Measurements from ENCODE around the gene UACA. TPM values are rescaled to one million over a fixed set of nuclear protein-coding genes. Genes with fewer than 3 reads are reported as not detected.

Gene UACA
- total and polyA plus RNA-seq, 4 experiments from 2014 or later, result 0.15 to 0.40 (median 0.28) TPM; not detected in 1

GRCh38 chr15:70783041-70783440 is 19.7 kb upstream of the UACA start:
- H3K27me3 ChIP-seq (ENCODE audit: insufficient read depth, low read length), result no peaks in the 10 kb centered on the region
- H3K36me3 ChIP-seq (ENCODE audit: insufficient read depth, low read length), result no peaks in the 10 kb centered on the region
- CTCF ChIA-PET (ENCODE audit: partially characterized antibody), result no interaction called here
- no peaks in the 10 kb centered on the region for H3K4me1 ChIP-seq (ENCODE audit: insufficient read depth, low read length)
- no peaks in the 10 kb centered on the region for H3K9me3 ChIP-seq (ENCODE audit: control insufficient read depth in 1 of 2, low read length in 2 of 2)
- Mint-ChIP-seq H3K27me3 (peaks cover 11% of the 10 kb centered on the region in 2 donors), H3K9me3 (no peaks in the 10 kb centered on the region), H3K27ac (no peak overlapping the region), H3K4me3 (no peak overlapping the region), H3K4me1 (peaks cover 0 to 5% (median 3%) of the 10 kb centered on the region in 4 donors), H3K36me3 (no peaks in the 10 kb centered on the region)
- H3K4me3 ChIP-seq (ENCODE audit: low read length in 2 of 2), result no peak overlapping the region
- no peak overlapping the region for H3K27ac ChIP-seq (ENCODE audit: low read depth, low read length)
- no peak for DNase-seq
- intact Hi-C loops (cut with micrococcal nuclease), result no loop called here
- POLR2A ChIA-PET (ENCODE audit: partially characterized antibody), result no interaction called here

DNA sequence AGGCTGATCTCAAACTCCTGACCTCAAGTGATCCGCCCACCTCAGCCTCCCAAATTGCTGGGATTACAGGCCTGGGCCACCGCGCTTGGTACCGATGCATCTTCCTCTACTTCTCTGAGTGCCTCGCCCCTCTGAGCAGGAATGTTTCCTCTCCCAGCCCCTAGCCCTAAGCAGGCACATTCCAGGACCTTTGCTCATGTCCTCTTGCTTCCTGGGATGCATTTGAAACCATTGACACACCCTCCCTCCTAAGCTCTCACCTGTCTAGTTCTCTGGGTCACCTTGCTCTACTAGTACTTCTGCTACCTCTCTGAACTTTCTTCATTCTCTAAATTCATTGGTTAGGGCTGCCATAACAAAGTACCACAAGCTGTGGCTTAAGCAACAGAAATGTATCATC is 17.9 kb upstream of the UACA start:
- intact Hi-C loops (cut with micrococcal nuclease), result no loop called here
- H3K9me3 ChIP-seq (ENCODE audit: control insufficient read depth in 1 of 2, low read length in 2 of 2), result no peaks in the 10 kb centered on the region
- no peak overlapping the region for H3K4me3 ChIP-seq (ENCODE audit: low read length in 2 of 2)
- no peak overlapping the region for H3K27ac ChIP-seq (ENCODE audit: low read depth, low read length)
- Mint-ChIP-seq H3K27ac (no peak overlapping the region), H3K9me3 (no peaks in the 10 kb centered on the region), H3K36me3 (no peaks in the 10 kb centered on the region), H3K4me3 (no peak overlapping the region), H3K4me1 (peaks cover 0 to 5% (median 3%) of the 10 kb centered on the region in 4 donors), H3K27me3 (peaks cover 18 to 20% of the 10 kb centered on the region in 2 donors)
- no peak for DNase-seq
- CTCF ChIA-PET (ENCODE audit: partially characterized antibody), result no interaction called here
- no peaks in the 10 kb centered on the region for H3K27me3 ChIP-seq (ENCODE audit: insufficient read depth, low read length)
- H3K36me3 ChIP-seq (ENCODE audit: insufficient read depth, low read length), result no peaks in the 10 kb centered on the region
- no peaks in the 10 kb centered on the region for H3K4me1 ChIP-seq (ENCODE audit: insufficient read depth, low read length)
- POLR2A ChIA-PET (ENCODE audit: partially characterized antibody), result no interaction called here

DNA sequence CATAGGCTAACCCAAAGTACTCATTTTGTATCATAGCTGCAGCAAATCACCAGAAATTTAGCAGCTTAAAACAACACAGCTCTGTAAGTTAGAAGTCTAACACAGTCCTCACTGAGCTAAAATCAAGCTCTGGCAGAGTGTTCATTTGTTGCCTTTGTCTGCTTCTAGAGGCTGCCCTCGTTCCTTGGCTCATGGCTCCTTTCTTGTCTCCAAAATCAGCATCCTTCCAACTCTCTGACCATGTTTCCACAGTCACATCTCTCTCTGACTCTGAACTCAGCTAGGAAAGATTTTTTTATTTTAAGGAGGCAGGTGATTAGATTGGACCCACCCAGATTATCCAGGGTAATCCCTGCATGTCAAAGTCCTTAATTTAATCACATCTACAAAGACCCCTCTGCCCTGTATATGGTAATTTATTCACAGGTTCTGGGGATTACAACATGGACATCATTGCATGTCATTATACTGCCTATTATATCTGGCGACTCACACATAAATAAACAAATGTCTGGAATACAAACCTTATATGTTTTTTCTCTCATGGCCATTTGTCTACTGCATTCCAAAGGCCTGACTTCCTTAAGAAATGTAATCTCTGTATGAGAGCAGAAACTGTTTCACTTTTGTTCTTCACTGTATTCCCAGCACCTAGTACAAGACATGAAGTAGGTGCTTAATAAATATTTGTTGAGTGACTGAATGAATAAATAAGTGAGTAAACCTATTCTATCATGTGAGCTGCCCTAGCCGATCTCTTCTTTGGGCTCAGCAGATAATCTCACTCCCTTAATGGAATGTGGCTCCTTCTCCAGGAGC is 15.1 kb upstream of the UACA start:
- no peaks in the 10 kb centered on the region for H3K4me1 Mint-ChIP-seq
- Histone ChIP-seq H3K4me1 (ENCODE audit: insufficient read depth, low read length) (no peaks in the 10 kb centered on the region), H3K27me3 (ENCODE audit: insufficient read depth, low read length) (no peaks in the 10 kb centered on the region), H3K9me3 (ENCODE audit: control insufficient read depth in 1 of 2, low read length in 2 of 2) (no peaks in the 10 kb centered on the region), H3K4me3 (ENCODE audit: low read length in 2 of 2) (no peak overlapping the region), H3K36me3 (ENCODE audit: insufficient read depth, low read length) (no peaks in the 10 kb centered on the region), H3K27ac (ENCODE audit: low read depth, low read length) (no peak overlapping the region)
- no peaks in the 10 kb centered on the region for H3K9me3 Mint-ChIP-seq
- no peak for DNase-seq
- no peaks in the 10 kb centered on the region for H3K36me3 Mint-ChIP-seq
- H3K27me3 Mint-ChIP-seq, result peaks cover 16 to 18% of the 10 kb centered on the region in 2 donors
- intact Hi-C loops (cut with micrococcal nuclease), result no loop called here
- H3K27ac Mint-ChIP-seq, result no peak overlapping the region
- no peak overlapping the region for H3K4me3 Mint-ChIP-seq
- ChIA-PET CTCF (ENCODE audit: partially characterized antibody) (no interaction called here), POLR2A (ENCODE audit: partially characterized antibody) (no interaction called here)

DNA sequence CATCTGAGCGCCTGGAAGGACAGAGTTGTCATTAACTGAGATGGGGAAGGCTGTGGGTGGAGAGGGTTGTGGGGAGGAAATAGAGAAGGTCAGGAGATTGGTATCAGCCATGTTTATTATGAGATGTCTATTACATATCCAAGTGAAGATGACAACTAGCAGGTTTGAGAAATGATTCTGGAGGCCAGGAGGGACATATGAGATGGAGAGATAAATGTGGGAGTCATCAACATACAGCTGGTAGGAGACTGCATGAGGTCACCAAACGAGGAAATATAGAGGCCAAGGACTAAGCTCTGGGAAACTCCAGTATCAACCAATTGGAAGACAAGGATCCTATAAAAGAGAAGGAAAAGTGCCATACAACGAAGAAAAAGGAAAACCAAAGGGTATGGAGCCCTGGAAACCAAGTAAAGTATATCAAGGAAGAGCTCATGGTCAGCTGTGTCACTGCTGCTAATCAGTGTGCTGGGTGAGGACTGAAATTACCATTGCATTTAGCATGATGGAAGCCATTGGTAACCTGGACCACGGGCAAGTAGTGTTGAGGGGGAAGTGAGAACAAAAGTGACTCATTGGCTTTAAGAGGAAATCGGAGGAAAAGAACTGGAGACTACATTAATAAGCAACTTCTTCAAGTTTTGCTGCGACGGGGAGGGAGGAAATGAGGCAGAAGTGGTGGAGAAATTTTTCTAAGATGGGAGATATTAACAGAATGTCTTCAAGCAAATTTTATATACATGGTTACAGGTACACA is 14.0 kb upstream of the UACA start:
- Mint-ChIP-seq H3K36me3 (no peaks in the 10 kb centered on the region), H3K27me3 (peaks cover 20 to 23% of the 10 kb centered on the region in 2 donors), H3K4me1 (no peaks in the 10 kb centered on the region), H3K4me3 (no peak overlapping the region), H3K9me3 (no peaks in the 10 kb centered on the region), H3K27ac (no peak overlapping the region)
- Histone ChIP-seq H3K27me3 (ENCODE audit: insufficient read depth, low read length) (no peaks in the 10 kb centered on the region), H3K4me1 (ENCODE audit: insufficient read depth, low read length) (no peaks in the 10 kb centered on the region), H3K4me3 (ENCODE audit: low read length in 2 of 2) (no peak overlapping the region), H3K9me3 (ENCODE audit: control insufficient read depth in 1 of 2, low read length in 2 of 2) (no peaks in the 10 kb centered on the region), H3K27ac (ENCODE audit: low read depth, low read length) (no peak overlapping the region), H3K36me3 (ENCODE audit: insufficient read depth, low read length) (no peaks in the 10 kb centered on the region)
- no peak for DNase-seq
- intact Hi-C loops (cut with micrococcal nuclease), result no loop called here
- CTCF ChIA-PET (ENCODE audit: partially characterized antibody), result no interaction called here
- POLR2A ChIA-PET (ENCODE audit: partially characterized antibody), result no interaction called here

- no peaks in the 10 kb centered on the region for H3K4me1 Mint-ChIP-seq
- DNase-seq, result no peak
- Histone ChIP-seq H3K9me3 (ENCODE audit: control insufficient read depth in 1 of 2, low read length in 2 of 2) (no peaks in the 10 kb centered on the region), H3K4me1 (ENCODE audit: insufficient read depth, low read length) (no peaks in the 10 kb centered on the region), H3K27ac (ENCODE audit: low read depth, low read length) (no peak overlapping the region), H3K36me3 (ENCODE audit: insufficient read depth, low read length) (no peaks in the 10 kb centered on the region), H3K4me3 (ENCODE audit: low read length in 2 of 2) (no peak overlapping the region), H3K27me3 (ENCODE audit: insufficient read depth, low read length) (no peaks in the 10 kb centered on the region)
- H3K36me3 Mint-ChIP-seq, result no peaks in the 10 kb centered on the region
- H3K27me3 Mint-ChIP-seq, result peaks cover 19 to 20% of the 10 kb centered on the region in 2 donors
- intact Hi-C loops (cut with micrococcal nuclease), result no loop called here
- ChIA-PET POLR2A (ENCODE audit: partially characterized antibody) (no interaction called here), CTCF (ENCODE audit: partially characterized antibody) (no interaction called here)
- no peak overlapping the region for H3K4me3 Mint-ChIP-seq
- no peak overlapping the region for H3K27ac Mint-ChIP-seq
- peaks cover 0 to 2% (median 0%) of the 10 kb centered on the region in 8 donors for H3K9me3 Mint-ChIP-seq
These were observed 11.8 kb upstream of the UACA start for GRCh38 chr15:70775160-70775559.

DNA sequence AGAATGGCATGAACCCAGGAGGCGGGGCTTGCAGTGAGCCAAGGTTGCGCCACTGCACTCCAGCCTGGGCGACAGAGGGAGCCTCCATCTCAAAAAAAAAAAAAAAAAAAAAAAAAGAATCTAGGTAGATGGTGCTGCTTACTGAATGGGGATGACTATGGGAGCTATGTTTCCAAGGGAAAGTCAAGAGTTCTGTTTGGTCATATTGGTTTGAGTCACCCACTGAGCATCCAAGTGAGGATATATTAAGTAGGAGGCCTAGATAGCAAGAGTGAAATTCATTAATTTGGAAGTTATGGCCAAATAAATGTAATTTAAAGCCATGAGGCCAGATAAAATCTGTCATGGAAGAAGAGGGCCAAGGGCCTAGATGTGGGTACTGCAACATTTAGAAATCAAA is 9.0 kb upstream of the UACA start:
- H3K4me3 Mint-ChIP-seq, result no peak overlapping the region
- H3K27ac ChIP-seq (ENCODE audit: low read depth, low read length), result no peak overlapping the region
- no peak overlapping the region for H3K27ac Mint-ChIP-seq
- no peak overlapping the region for H3K4me3 ChIP-seq (ENCODE audit: low read length in 2 of 2)
- H3K9me3 Mint-ChIP-seq, result peaks cover 0 to 2% (median 0%) of the 10 kb centered on the region in 8 donors
- no peaks in the 10 kb centered on the region for H3K4me1 ChIP-seq (ENCODE audit: insufficient read depth, low read length)
- no peaks in the 10 kb centered on the region for H3K27me3 ChIP-seq (ENCODE audit: insufficient read depth, low read length)
- no peaks in the 10 kb centered on the region for H3K9me3 ChIP-seq (ENCODE audit: control insufficient read depth in 1 of 2, low read length in 2 of 2)
- H3K4me1 Mint-ChIP-seq, result peaks cover 0 to 4% (median 3%) of the 10 kb centered on the region in 4 donors
- H3K36me3 Mint-ChIP-seq, result no peaks in the 10 kb centered on the region
- DNase-seq, result no peak
- intact Hi-C loops (cut with micrococcal nuclease), result no loop called here
- no peaks in the 10 kb centered on the region for H3K36me3 ChIP-seq (ENCODE audit: insufficient read depth, low read length)
- CTCF ChIA-PET (ENCODE audit: partially characterized antibody), result no interaction called here
- POLR2A ChIA-PET (ENCODE audit: partially characterized antibody), result no interaction called here
- H3K27me3 Mint-ChIP-seq, result peaks cover 15 to 20% of the 10 kb centered on the region in 2 donors

GRCh38 chr15:70770863-70771262 is 7.5 kb upstream of the UACA start:
- Histone ChIP-seq H3K4me1 (ENCODE audit: insufficient read depth, low read length) (no peaks in the 10 kb centered on the region), H3K9me3 (ENCODE audit: control insufficient read depth in 1 of 2, low read length in 2 of 2) (no peaks in the 10 kb centered on the region), H3K4me3 (ENCODE audit: low read length in 2 of 2) (no peak overlapping the region), H3K27me3 (ENCODE audit: insufficient read depth, low read length) (no peaks in the 10 kb centered on the region), H3K27ac (ENCODE audit: low read depth, low read length) (no peak overlapping the region), H3K36me3 (ENCODE audit: insufficient read depth, low read length) (no peaks in the 10 kb centered on the region)
- peaks cover 16 to 17% of the 10 kb centered on the region in 2 donors for H3K27me3 Mint-ChIP-seq
- peaks cover 0 to 2% (median 0%) of the 10 kb centered on the region in 8 donors for H3K9me3 Mint-ChIP-seq
- ChIA-PET POLR2A (ENCODE audit: partially characterized antibody) (no interaction called here), CTCF (ENCODE audit: partially characterized antibody) (no interaction called here)
- H3K4me1 Mint-ChIP-seq, result peaks cover 0 to 6% (median 3%) of the 10 kb centered on the region in 4 donors
- no peak for DNase-seq
- H3K27ac Mint-ChIP-seq, result no peak overlapping the region
- no peak overlapping the region for H3K4me3 Mint-ChIP-seq
- intact Hi-C loops (cut with micrococcal nuclease), result no loop called here
- H3K36me3 Mint-ChIP-seq, result no peaks in the 10 kb centered on the region
